GM12878 (cell line): ENCODE results near the gene AGBL3. TPM values are rescaled to one million over a fixed set of nuclear protein-coding genes. Genes with fewer than 3 reads are reported as not detected.

Experiments used
- ATAC-seq: fragments of 200-7000 bp; cut with Tn5 transposase; 3 replicates; pipeline ENCODE4 v1.9.1; 2020; ENCODE audit warnings: mild to moderate bottlenecking, moderate library complexity
- BruUV-seq: library from RNA; stranded (reverse); fragments of 400-500 nt; replicated peaks from 2 replicates; lab custom pipeline; 2021; lab: Mats Ljungman, UMichigan
- CTCF ChIA-PET: fragments of 300-600 bp; sonication (Branson Sonifier 250); formaldehyde crosslinking; extraction: SDS; loops from one replicate; lab custom pipeline; 2021; ENCODE audit warnings: inconsistent platforms; lab: Yijun Ruan, JAX
- POLR2A ChIA-PET: fragments of 350-600 bp; formaldehyde crosslinking; extraction: SDS; loops from one replicate; lab custom pipeline; 2021; ENCODE audit warnings: inconsistent platforms; lab: Charles Lee
- RAD21 ChIA-PET: fragments of 300-600 bp; sonication (Branson Sonifier 250); formaldehyde crosslinking; loops from one replicate; lab custom pipeline; 2023; ENCODE audit warnings: antibody characterized with exemption; ENCODE audit not compliant: unreplicated experiment; lab: Charles Lee
- SMC1A ChIA-PET: fragments of 300-600 bp; sonication (Branson Sonifier 250); formaldehyde crosslinking; loops from one replicate; lab custom pipeline; 2023; ENCODE audit not compliant: unreplicated experiment, uncharacterized antibody; lab: Charles Lee
- DNase-seq: peaks from one replicate; pipeline ENCODE4 v3.0.0-alpha.2; 2011; ENCODE audit warnings: low read depth, low spot score
- FAIRE-seq: peaks from 3 replicates; lab custom pipeline; 2011; peaks lifted over from hg19 to GRCh38; lab: Jason Lieb, UNC
- H2AFZ ChIP-seq: 2 replicates; pipeline ENCODE4 v1.6.0; 2011; ENCODE audit warnings: low read depth, low read length, control low read depth; ENCODE audit not compliant: control insufficient read depth
- H3K27ac ChIP-seq: 2 replicates; pipeline ENCODE4 v1.5.1; 2011; ENCODE audit warnings: control low read depth; ENCODE audit not compliant: control insufficient read depth, insufficient read depth
- H3K27me3 ChIP-seq, 2 experiments: replicated peaks in 1 of 2; 2 replicates each; pipeline versions ENCODE4 v1.6.0 to v1.6.1; 2011; ENCODE audit warnings: low read length in 1 of 2; ENCODE audit not compliant: control insufficient read depth in 2 of 2, insufficient read depth in 2 of 2
- H3K36me3 ChIP-seq, 2 experiments: 2 replicates each; pipeline ENCODE4 v1.5.1; 2011; ENCODE audit warnings: low read length in 1 of 2; ENCODE audit not compliant: control insufficient read depth in 2 of 2, insufficient read depth in 2 of 2
- H3K4me1 ChIP-seq: 2 replicates; pipeline ENCODE4 v1.6.1; 2011; ENCODE audit warnings: mild to moderate bottlenecking, low read length, moderate library complexity, mixed read lengths; ENCODE audit not compliant: control insufficient read depth, insufficient read depth
- H3K4me2 ChIP-seq: 2 replicates; pipeline ENCODE4 v1.6.0; 2011; ENCODE audit warnings: control low read depth; ENCODE audit not compliant: control insufficient read depth, insufficient read depth
- H3K4me3 ChIP-seq: fragments of 200-600 bp; sonication (generic); 2 replicates; pipeline ENCODE4 v1.5.1; 2016
- H3K79me2 ChIP-seq: 2 replicates; pipeline ENCODE4 v1.6.0; 2011; ENCODE audit warnings: low read length; ENCODE audit not compliant: control insufficient read depth, insufficient read depth
- H3K9ac ChIP-seq: 2 replicates; pipeline ENCODE4 v1.8.0; 2011; ENCODE audit warnings: low read length, control low read depth, mixed read lengths; ENCODE audit not compliant: control insufficient read depth, insufficient read depth
- H3K9me3 ChIP-seq: replicated peaks from 3 replicates; pipeline ENCODE4 v1.5.1; 2011; ENCODE audit warnings: mild to moderate bottlenecking, low read length; ENCODE audit not compliant: control insufficient read depth, insufficient read depth
- H4K20me1 ChIP-seq: 2 replicates; pipeline ENCODE4 v1.6.0; 2011; ENCODE audit not compliant: control insufficient read depth, insufficient read depth
- ETV6 ChIP-seq, 2 experiments: fragments of 450-650 bp in 1 of 2; IDR thresholded peaks in 1 of 2; conservative IDR thresholded peaks in 1 of 2; 2 replicates each; pipeline ENCODE4 v1.6.1; 2014; ENCODE audit warnings: antibody characterized with exemption in 1 of 2, borderline replicate concordance in 1 of 2, low read depth in 1 of 2, mild to moderate bottlenecking in 1 of 2, moderate library complexity in 1 of 2
- IRF4 ChIP-seq: IDR thresholded peaks from 2 replicates; pipeline ENCODE4 v1.6.1; 2011; ENCODE audit warnings: low read depth, low read length
- KDM1A ChIP-seq: fragments of 200-600 bp; sonication (generic); IDR thresholded peaks from 2 replicates; pipeline ENCODE4 v1.6.1; 2016; ENCODE audit warnings: borderline replicate concordance
- MEF2B ChIP-seq: fragments of 450-650 bp; IDR thresholded peaks from 2 replicates; pipeline ENCODE4 v1.6.1; 2018; ENCODE audit warnings: mild to moderate bottlenecking, moderate library complexity; ENCODE audit not compliant: partially characterized antibody, poor library complexity, severe bottlenecking
- MLLT1 ChIP-seq: fragments of 450-650 bp; IDR thresholded peaks from 2 replicates; pipeline ENCODE4 v1.6.1; 2016; ENCODE audit warnings: mild to moderate bottlenecking
- RCOR1 ChIP-seq: conservative IDR thresholded peaks from 2 replicates; pipeline ENCODE4 v1.6.1; 2012; ENCODE audit warnings: low read depth, low read length, improper control_type of control experiment
- SMAD5 ChIP-seq: IDR thresholded peaks from 2 replicates; pipeline ENCODE4 v1.6.1; 2016; ENCODE audit warnings: antibody characterized with exemption, low read depth
- SRF ChIP-seq, 2 experiments: IDR thresholded peaks; 2 replicates each; pipeline ENCODE4 v1.6.1; 2011; ENCODE audit warnings: low read depth in 2 of 2, low read length in 2 of 2, mild to moderate bottlenecking in 1 of 2, moderate library complexity in 1 of 2
- WGBS: methylation state at CpG from one replicate; pipeline ENCODE4 v1.1.6; 2016; ENCODE audit warnings: low lambda C conversion rate; ENCODE audit not compliant: insufficient replicate concordance, insufficient coverage; ENCODE audit errors: missing lambda C conversion rate; 5-methylcytosine and 5-hydroxymethylcytosine counted together
- in situ Hi-C: fragments of 300-500 bp; cut with MboI; formaldehyde crosslinking; loops from 9 replicates; pipeline ENCODE4 v1.14.3; 2018; ENCODE audit warnings: mixed read lengths
- intact Hi-C: fragments of 100-400 bp; cut with micrococcal nuclease; formaldehyde crosslinking; loops from one replicate; pipeline ENCODE4 v1.14.2; 2022; ENCODE audit not compliant: unreplicated experiment
- polyA plus RNA-seq, 11 experiments: library from polyadenylated mRNA; depleted of rRNA in 4 of 11; unstranded in 6 of 11; stranded (reverse) in 5 of 11; fragments of >200 nt; fragmentation: Nextera tagmentation in 4 of 11; fragmentation: Illumina TruSeq in 1 of 11; extraction: Ambion mirVana in 4 of 11; extraction: Trizol in 1 of 11; gene quantifications; 1 replicate in 1 of 11; 2 replicates in 10 of 11; pipeline versions ENCODE4 v1.2.1 to v1.2.3, GENCODE V29; 2011 to 2016; ENCODE audit warnings: inconsistent platforms in 2 of 11, missing spikeins in 2 of 11, low read depth in 1 of 11
- total RNA-seq, 4 experiments: library from RNA; depleted of rRNA in 3 of 4; stranded (reverse); fragments of >200 nt in 3 of 4; fragmentation: Illumina TruSeq in 1 of 4; extraction: Trizol in 1 of 4; gene quantifications; 2 replicates each; pipeline versions ENCODE4 v1.2.1 to v1.2.3, GENCODE V29; 2013 to 2021
- TF ChIP-seq, protein P1 (sequence below): fragments of 450-650 bp; IDR thresholded peaks from 2 replicates; pipeline ENCODE4 v1.6.1; 2018; ENCODE audit warnings: borderline replicate concordance, mild to moderate bottlenecking; ENCODE audit not compliant: partially characterized antibody
- TF ChIP-seq, protein P2 (sequence below): fragments of 450-650 bp; IDR thresholded peaks from 2 replicates; pipeline ENCODE4 v1.6.1; 2016; ENCODE audit warnings: mild to moderate bottlenecking, moderate library complexity, borderline replicate concordance
- TF ChIP-seq, protein P3 (sequence below): fragments of 450-650 bp; IDR thresholded peaks from 2 replicates; pipeline ENCODE4 v1.6.1; 2017; ENCODE audit warnings: mild to moderate bottlenecking, moderate library complexity

Gene AGBL3
- total and polyA plus RNA-seq, 10 of the 15 experiments (the other 5 are each of a cell fraction or from before 2014, with no cell fraction given): 0.82 to 12.4 (median 3.7) TPM

- H3K27me3 ChIP-seq: no peaks in the 10 kb centered on the region
- H3K9me3 ChIP-seq: no peaks in the 10 kb centered on the region
- ChIA-PET RAD21 (interaction anchor here (0.6 to 1.7 kb wide), 4 partner anchors 10 to 270 kb away, joined by 3 to 4 read pairs (median 3); no protein-coding TSS in a partner anchor), SMC1A (no interaction called here), POLR2A (interaction anchor here (1.7 kb wide), 1 partner anchor 10 kb away, joined by 4 read pairs; no protein-coding TSS in a partner anchor), CTCF (interaction anchor here (0.6 to 1.3 kb wide), 3 partner anchors 9 to 527 kb away, joined by 3 to 5 read pairs (median 3); no protein-coding TSS in a partner anchor)
- no peak overlapping the region for H3K4me3 ChIP-seq
- H4K20me1 ChIP-seq: no peaks in the 10 kb centered on the region
- ATAC-seq (no peak), FAIRE-seq (no peak), DNase-seq (no peak)
- H3K9ac ChIP-seq: no peak overlapping the region
- H2AFZ ChIP-seq: no peak overlapping the region
- in situ Hi-C loops: no loop called here
- H3K79me2 ChIP-seq: no peaks in the 10 kb centered on the region
- H3K4me2 ChIP-seq: no peak overlapping the region
- no peaks in the 10 kb centered on the region for H3K36me3 ChIP-seq
- BruUV-seq: no TSS peak
- WGBS: 95% methylated on average over 5 of the region's 5 CpGs
- intact Hi-C loops: no loop called here
- H3K27ac ChIP-seq: no peak overlapping the region
- no peaks in the 10 kb centered on the region for H3K4me1 ChIP-seq
- TF ChIP-seq SMAD5: no peak
- TF ChIP-seq, protein P1, sequence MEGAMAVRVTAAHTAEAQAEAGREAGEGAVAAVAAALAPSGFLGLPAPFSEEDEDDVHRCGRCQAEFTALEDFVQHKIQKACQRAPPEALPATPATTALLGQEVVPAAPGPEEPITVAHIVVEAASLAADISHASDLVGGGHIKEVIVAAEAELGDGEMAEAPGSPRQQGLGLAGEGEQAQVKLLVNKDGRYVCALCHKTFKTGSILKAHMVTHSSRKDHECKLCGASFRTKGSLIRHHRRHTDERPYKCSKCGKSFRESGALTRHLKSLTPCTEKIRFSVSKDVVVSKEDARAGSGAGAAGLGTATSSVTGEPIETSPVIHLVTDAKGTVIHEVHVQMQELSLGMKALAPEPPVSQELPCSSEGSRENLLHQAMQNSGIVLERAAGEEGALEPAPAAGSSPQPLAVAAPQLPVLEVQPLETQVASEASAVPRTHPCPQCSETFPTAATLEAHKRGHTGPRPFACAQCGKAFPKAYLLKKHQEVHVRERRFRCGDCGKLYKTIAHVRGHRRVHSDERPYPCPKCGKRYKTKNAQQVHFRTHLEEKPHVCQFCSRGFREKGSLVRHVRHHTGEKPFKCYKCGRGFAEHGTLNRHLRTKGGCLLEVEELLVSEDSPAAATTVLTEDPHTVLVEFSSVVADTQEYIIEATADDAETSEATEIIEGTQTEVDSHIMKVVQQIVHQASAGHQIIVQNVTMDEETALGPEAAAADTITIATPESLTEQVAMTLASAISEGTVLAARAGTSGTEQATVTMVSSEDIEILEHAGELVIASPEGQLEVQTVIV: no peak
- TF ChIP-seq SRF (IDR thresholded peaks at IDR 0.05; ENCODE audit: low read depth in 2 of 2, low read length in 2 of 2): no peak
- no peak for TF ChIP-seq MLLT1
- no peak for TF ChIP-seq RCOR1
- no peak for TF ChIP-seq KDM1A
- no peak for TF ChIP-seq IRF4
- TF ChIP-seq ETV6 (conservative IDR thresholded peaks at IDR 0.05 in 1 of 2, IDR thresholded peaks at IDR 0.05 in 1 of 2; ENCODE audit: borderline replicate concordance in 1 of 2, low read depth in 1 of 2): no peak
- no peak for TF ChIP-seq MEF2B
- TF ChIP-seq, protein P2, sequence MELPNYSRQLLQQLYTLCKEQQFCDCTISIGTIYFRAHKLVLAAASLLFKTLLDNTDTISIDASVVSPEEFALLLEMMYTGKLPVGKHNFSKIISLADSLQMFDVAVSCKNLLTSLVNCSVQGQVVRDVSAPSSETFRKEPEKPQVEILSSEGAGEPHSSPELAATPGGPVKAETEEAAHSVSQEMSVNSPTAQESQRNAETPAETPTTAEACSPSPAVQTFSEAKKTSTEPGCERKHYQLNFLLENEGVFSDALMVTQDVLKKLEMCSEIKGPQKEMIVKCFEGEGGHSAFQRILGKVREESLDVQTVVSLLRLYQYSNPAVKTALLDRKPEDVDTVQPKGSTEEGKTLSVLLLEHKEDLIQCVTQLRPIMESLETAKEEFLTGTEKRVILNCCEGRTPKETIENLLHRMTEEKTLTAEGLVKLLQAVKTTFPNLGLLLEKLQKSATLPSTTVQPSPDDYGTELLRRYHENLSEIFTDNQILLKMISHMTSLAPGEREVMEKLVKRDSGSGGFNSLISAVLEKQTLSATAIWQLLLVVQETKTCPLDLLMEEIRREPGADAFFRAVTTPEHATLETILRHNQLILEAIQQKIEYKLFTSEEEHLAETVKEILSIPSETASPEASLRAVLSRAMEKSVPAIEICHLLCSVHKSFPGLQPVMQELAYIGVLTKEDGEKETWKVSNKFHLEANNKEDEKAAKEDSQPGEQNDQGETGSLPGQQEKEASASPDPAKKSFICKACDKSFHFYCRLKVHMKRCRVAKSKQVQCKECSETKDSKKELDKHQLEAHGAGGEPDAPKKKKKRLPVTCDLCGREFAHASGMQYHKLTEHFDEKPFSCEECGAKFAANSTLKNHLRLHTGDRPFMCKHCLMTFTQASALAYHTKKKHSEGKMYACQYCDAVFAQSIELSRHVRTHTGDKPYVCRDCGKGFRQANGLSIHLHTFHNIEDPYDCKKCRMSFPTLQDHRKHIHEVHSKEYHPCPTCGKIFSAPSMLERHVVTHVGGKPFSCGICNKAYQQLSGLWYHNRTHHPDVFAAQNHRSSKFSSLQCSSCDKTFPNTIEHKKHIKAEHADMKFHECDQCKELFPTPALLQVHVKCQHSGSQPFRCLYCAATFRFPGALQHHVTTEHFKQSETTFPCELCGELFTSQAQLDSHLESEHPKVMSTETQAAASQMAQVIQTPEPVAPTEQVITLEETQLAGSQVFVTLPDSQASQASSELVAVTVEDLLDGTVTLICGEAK: no peak
- TF ChIP-seq, protein P3, sequence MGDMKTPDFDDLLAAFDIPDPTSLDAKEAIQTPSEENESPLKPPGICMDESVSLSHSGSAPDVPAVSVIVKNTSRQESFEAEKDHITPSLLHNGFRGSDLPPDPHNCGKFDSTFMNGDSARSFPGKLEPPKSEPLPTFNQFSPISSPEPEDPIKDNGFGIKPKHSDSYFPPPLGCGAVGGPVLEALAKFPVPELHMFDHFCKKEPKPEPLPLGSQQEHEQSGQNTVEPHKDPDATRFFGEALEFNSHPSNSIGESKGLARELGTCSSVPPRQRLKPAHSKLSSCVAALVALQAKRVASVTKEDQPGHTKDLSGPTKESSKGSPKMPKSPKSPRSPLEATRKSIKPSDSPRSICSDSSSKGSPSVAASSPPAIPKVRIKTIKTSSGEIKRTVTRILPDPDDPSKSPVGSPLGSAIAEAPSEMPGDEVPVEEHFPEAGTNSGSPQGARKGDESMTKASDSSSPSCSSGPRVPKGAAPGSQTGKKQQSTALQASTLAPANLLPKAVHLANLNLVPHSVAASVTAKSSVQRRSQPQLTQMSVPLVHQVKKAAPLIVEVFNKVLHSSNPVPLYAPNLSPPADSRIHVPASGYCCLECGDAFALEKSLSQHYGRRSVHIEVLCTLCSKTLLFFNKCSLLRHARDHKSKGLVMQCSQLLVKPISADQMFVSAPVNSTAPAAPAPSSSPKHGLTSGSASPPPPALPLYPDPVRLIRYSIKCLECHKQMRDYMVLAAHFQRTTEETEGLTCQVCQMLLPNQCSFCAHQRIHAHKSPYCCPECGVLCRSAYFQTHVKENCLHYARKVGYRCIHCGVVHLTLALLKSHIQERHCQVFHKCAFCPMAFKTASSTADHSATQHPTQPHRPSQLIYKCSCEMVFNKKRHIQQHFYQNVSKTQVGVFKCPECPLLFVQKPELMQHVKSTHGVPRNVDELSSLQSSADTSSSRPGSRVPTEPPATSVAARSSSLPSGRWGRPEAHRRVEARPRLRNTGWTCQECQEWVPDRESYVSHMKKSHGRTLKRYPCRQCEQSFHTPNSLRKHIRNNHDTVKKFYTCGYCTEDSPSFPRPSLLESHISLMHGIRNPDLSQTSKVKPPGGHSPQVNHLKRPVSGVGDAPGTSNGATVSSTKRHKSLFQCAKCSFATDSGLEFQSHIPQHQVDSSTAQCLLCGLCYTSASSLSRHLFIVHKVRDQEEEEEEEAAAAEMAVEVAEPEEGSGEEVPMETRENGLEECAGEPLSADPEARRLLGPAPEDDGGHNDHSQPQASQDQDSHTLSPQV: no peak
These were observed 26.5 kb upstream of the AGBL3 start for GRCh38 chr7:134959810-134960209.
